IPS DF 4.7 (cell line): Measurements from ENCODE around the gene MAST3.

Experiments used
- DNase-seq: peaks from one replicate; pipeline ENCODE4 v3.0.0-alpha.2; 2013; ENCODE audit warnings: low spot score; ENCODE audit errors: extremely low read depth

The MAST3 gene

GRCh38 chr19:18097217-18097992 lies at the start of gene MAST3:
TSS of gene MAST3 (plus strand) at chr19:18097778. CDS start at chr19:18097793, 15 bp downstream.
- DNase-seq = no peak

- no peak for DNase-seq
These were observed 48.2 kb upstream of the MAST3 start for GRCh38 chr19:18049385-18049784.

GRCh38 chr19:18051887-18052286 lies 45.7 kb upstream of the MAST3 start:
- DNase-seq = no peak

GRCh38 chr19:18053576-18054219 lies 43.9 kb upstream of the MAST3 start:
- no peak for DNase-seq

- DNase-seq = no peak
These were observed 41.6 kb upstream of the MAST3 start for GRCh38 chr19:18055967-18056366.

GRCh38 chr19:18057557-18057956 lies 40.0 kb upstream of the MAST3 start:
- DNase-seq = no peak

GRCh38 chr19:18058208-18059009 lies 39.2 kb upstream of the MAST3 start:
- DNase-seq = peak; percentile 66

- DNase-seq = no peak
These were observed 38.3 kb upstream of the MAST3 start for GRCh38 chr19:18059297-18059696.

GRCh38 chr19:18059902-18060301 lies 37.7 kb upstream of the MAST3 start:
- no peak for DNase-seq

GRCh38 chr19:18060472-18060871 lies 37.1 kb upstream of the MAST3 start:
- DNase-seq = no peak

- no peak for DNase-seq
These were observed 35.5 kb upstream of the MAST3 start for GRCh38 chr19:18062028-18062427.

- DNase-seq = no peak
These were observed 34.1 kb upstream of the MAST3 start for GRCh38 chr19:18063463-18063862.

- DNase-seq = no peak
These were observed 32.4 kb upstream of the MAST3 start for GRCh38 chr19:18065173-18065495.

- no peak for DNase-seq
These were observed 29.2 kb upstream of the MAST3 start for GRCh38 chr19:18068395-18068794.

GRCh38 chr19:18069383-18069782 lies 28.2 kb upstream of the MAST3 start:
- DNase-seq = no peak

- no peak for DNase-seq
These were observed 27.4 kb upstream of the MAST3 start for GRCh38 chr19:18070181-18070580.

- DNase-seq = no peak
These were observed 25.2 kb upstream of the MAST3 start for GRCh38 chr19:18072335-18072734.

- DNase-seq = no peak
These were observed 24.4 kb upstream of the MAST3 start for GRCh38 chr19:18073197-18073596.

GRCh38 chr19:18074192-18074591 lies 23.4 kb upstream of the MAST3 start:
- DNase-seq = no peak

- no peak for DNase-seq
These were observed 13.5 kb upstream of the MAST3 start for GRCh38 chr19:18083929-18084684.

- no peak for DNase-seq
These were observed 11.7 kb upstream of the MAST3 start for GRCh38 chr19:18085702-18086457.
